HG03175 (cell line): ENCODE measurements around the gene SPC24.
"Not testable (repeated sequence)": the region's sequence is repeated elsewhere in the genome, so short reads cannot be mapped to it uniquely, and the experiment has no call there.

Experiments used
- ATAC-seq: cut with Tn5 transposase; IDR thresholded peaks from one replicate; pipeline ENCODE4 v1.9.1; 2021; ENCODE audit warnings: mild to moderate bottlenecking, moderate library complexity; ENCODE audit not compliant: unreplicated experiment

Gene SPC24

DNA sequence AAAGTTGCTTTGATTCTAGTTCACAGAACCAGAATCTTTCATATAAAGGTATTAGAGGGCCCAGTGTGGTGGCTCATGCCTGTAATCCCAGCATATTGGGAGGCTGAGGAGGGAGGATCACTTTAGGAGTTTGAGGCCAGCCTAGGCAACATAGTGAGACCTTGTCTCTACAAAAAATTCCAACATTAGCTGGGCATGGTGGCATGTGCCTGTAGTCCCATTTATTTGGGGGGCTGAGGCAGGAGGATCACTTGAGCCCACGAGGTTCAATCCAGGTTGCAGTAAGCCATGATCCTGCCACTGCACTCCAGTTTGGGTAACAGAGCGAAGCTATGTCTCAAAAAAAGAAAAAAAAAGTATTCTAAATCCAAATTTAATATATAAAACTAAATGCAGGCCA lies 57.3 kb downstream of the SPC24 start:
- ATAC-seq = no peak

DNA sequence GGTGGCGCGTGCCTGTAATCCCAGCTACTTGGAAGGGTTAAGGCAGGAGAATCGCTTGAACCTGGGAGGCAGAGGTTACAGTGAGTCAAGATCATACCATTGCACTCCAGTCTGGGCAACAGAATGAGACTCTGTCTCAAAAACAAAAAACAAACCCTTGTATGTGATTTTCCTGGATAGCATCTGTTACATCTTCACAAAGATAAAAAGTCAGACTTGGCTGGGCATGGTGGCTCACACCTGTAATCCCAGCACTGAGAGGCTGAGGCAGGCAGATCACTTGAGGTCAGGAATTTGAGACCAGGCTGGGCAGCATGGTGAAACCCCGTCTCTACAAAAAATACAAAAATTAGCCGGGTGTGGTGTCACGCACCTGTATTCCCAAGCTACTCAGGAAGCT lies 58.2 kb downstream of the SPC24 start:
- ATAC-seq = not testable (repeated sequence)

DNA sequence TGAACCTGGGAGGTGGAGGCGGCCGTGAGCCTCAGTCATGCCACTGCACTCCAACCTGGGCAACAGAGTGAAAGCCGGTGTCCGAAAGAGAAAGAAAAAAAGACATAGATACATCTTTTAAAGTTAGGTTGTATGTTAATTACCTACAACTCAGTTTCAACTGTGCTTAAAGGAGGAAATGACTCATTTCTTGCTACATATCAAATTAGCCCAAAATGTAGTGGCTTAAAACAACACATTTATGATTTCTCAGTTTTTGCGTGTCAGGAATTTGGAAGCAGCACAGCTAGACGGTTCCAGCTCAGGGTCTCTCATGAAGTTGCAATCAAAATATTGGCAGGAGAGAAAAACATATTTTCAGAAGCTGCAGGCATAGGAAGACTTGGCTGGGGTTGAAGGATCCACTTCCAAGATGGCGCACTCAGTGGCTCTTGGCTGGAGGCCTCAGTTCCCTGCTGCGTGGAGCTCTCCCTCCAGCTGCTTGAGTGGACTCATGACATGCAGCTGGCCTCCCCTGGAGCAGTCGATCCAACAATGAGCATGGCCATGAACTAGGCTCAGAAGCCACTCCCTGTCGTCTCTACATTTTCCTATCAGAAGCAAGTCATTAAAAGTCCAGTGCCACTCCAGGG lies 59.3 kb downstream of the SPC24 start:
- ATAC-seq = peak; percentile 45
